K562 (cell line): ENCODE data around the gene CUL9. TPM values are rescaled to one million over a fixed set of nuclear protein-coding genes. Genes with fewer than 3 reads are reported as not detected.

Experiments
- ARID2 ChIP-seq: fragments of 450-650 bp; IDR thresholded peaks from 2 replicates; pipeline ENCODE4 v1.6.1; 2017; ENCODE audit warnings: antibody characterized with exemption, mild to moderate bottlenecking
- EGR1 ChIP-seq: fragments of 450-650 bp; conservative IDR thresholded peaks from 2 replicates; pipeline ENCODE4 v1.6.1; 2017; ENCODE audit warnings: mild to moderate bottlenecking
- ELF1 ChIP-seq: fragments of 200-800 bp; sonication (Bioruptor generic); IDR thresholded peaks from 2 replicates; pipeline ENCODE4 v1.6.1; 2016; ENCODE audit warnings: missing genetic modification characterization, missing compliant biosample characterization
- ETV6 ChIP-seq, 3 experiments: fragments of 150-350 bp in 1 of 3; sonication (generic) in 1 of 3; formaldehyde crosslinking in 1 of 3; IDR thresholded peaks; 2 replicates each; pipeline versions ENCODE4 v1.6.1 to v1.8.0; 2014 to 2022; ENCODE audit warnings: borderline replicate concordance in 2 of 3, low read depth in 2 of 3, antibody characterized with exemption in 1 of 3, low read length in 1 of 3, mild to moderate bottlenecking in 1 of 3, missing genetic modification reagents in 1 of 3
- GABPB2 ChIP-seq: fragments of 250-450 bp; sonication (Bioruptor Pico); conservative IDR thresholded peaks from 2 replicates; pipeline ENCODE4 v1.5.1; 2021; ENCODE audit warnings: mild to moderate bottlenecking
- MAZ ChIP-seq, 2 experiments: fragments of 450-650 bp in 1 of 2; sonication (generic) in 1 of 2; formaldehyde crosslinking; IDR thresholded peaks in 1 of 2; conservative IDR thresholded peaks in 1 of 2; 2 replicates each; pipeline versions ENCODE4 v1.4.0 to v1.5.0; 2020; ENCODE audit warnings: mild to moderate bottlenecking in 1 of 2, missing genetic modification reagents in 1 of 2
- NELFE ChIP-seq: IDR thresholded peaks from 2 replicates; pipeline ENCODE4 v1.6.1; 2011; ENCODE audit warnings: mild to moderate bottlenecking; ENCODE audit not compliant: insufficient read depth, insufficient read length
- NFYB ChIP-seq: IDR thresholded peaks from 2 replicates; pipeline ENCODE4 v1.6.1; 2011; ENCODE audit warnings: mild to moderate bottlenecking, moderate library complexity; ENCODE audit not compliant: insufficient read length; ENCODE audit errors: extremely low read depth
- POLR2G ChIP-seq: fragments of 200-400 bp; formaldehyde crosslinking; IDR thresholded peaks from 2 replicates; pipeline ENCODE4 v1.6.1; 2017; ENCODE audit warnings: low read depth, mild to moderate bottlenecking, antibody characterized with exemption, low read length, moderate library complexity
- RUNX1 ChIP-seq: sonication (generic); IDR thresholded peaks from 2 replicates; pipeline ENCODE4 v1.6.1; 2016; ENCODE audit warnings: antibody characterized with exemption, low read depth
- SETDB1 ChIP-seq: IDR thresholded peaks from one replicate; pipeline ENCODE4 v1.6.1; 2012; ENCODE audit warnings: low read length, control low read depth, inconsistent platforms
- XRCC3 ChIP-seq: fragments of 450-650 bp; IDR thresholded peaks from 2 replicates; pipeline ENCODE4 v1.6.1; 2017; ENCODE audit warnings: mild to moderate bottlenecking, moderate library complexity
- ZNF274 ChIP-seq: IDR thresholded peaks from 2 replicates; pipeline ENCODE4 v1.6.1; 2011; ENCODE audit warnings: low read depth, mild to moderate bottlenecking, low read length, moderate library complexity, borderline replicate concordance
- ZNF507 ChIP-seq: conservative IDR thresholded peaks from 2 replicates; pipeline ENCODE4 v1.6.1; 2017; ENCODE audit warnings: missing genetic modification characterization, missing compliant biosample characterization
- ZNF76 ChIP-seq: fragments of 250-450 bp; sonication (Bioruptor Pico); IDR thresholded peaks from 2 replicates; pipeline ENCODE4 v1.4.0; 2020; ENCODE audit warnings: mild to moderate bottlenecking, moderate library complexity, borderline replicate concordance
- polyA plus RNA-seq, 8 experiments: library from polyadenylated mRNA; depleted of rRNA in 4 of 8; stranded (reverse) in 5 of 8; unstranded in 3 of 8; fragments of >200 nt; fragmentation: Nextera tagmentation in 2 of 8; fragmentation: Illumina TruSeq in 1 of 8; extraction: Ambion mirVana in 2 of 8; extraction: Trizol in 1 of 8; gene quantifications; 2 replicates each; pipeline versions ENCODE4 v1.2.1 to v1.2.3, GENCODE V29; 2011 to 2014; ENCODE audit warnings: inconsistent platforms in 1 of 8, missing spikeins in 1 of 8
- total RNA-seq, 7 experiments: library from RNA; depleted of rRNA in 6 of 7; stranded (reverse); fragments of >200 nt in 6 of 7; fragmentation: Illumina TruSeq in 2 of 7; extraction: Trizol in 2 of 7; gene quantifications; 2 replicates each; pipeline versions ENCODE4 v1.2.1 to v1.2.3, GENCODE V29; 2011 to 2021; ENCODE audit warnings: low replicate concordance in 1 of 7
- TF ChIP-seq, protein P1 (sequence below): fragments of 250-450 bp; sonication (Bioruptor Pico); IDR thresholded peaks from 2 replicates; pipeline ENCODE4 v1.5.0; 2021
- TF ChIP-seq, protein P2 (sequence below), 2 experiments: fragments of 150-350 bp in 1 of 2; IDR thresholded peaks; 2 replicates each; pipeline ENCODE4 v1.6.1; 2012 to 2016; ENCODE audit warnings: low read depth in 2 of 2, low read length in 2 of 2, mild to moderate bottlenecking in 1 of 2, moderate library complexity in 1 of 2
- TF ChIP-seq, protein P3 (sequence below): fragments of 450-650 bp; IDR thresholded peaks from 2 replicates; pipeline ENCODE4 v1.7.1; 2018; ENCODE audit warnings: mild to moderate bottlenecking, low read depth; ENCODE audit not compliant: partially characterized antibody

CUL9 gene
- total and polyA plus RNA-seq, 9 of the 15 experiments (the other 6 are each of a cell fraction or from before 2014, with no cell fraction given), result 0.50 to 20.7 (median 6.6) TPM

DNA sequence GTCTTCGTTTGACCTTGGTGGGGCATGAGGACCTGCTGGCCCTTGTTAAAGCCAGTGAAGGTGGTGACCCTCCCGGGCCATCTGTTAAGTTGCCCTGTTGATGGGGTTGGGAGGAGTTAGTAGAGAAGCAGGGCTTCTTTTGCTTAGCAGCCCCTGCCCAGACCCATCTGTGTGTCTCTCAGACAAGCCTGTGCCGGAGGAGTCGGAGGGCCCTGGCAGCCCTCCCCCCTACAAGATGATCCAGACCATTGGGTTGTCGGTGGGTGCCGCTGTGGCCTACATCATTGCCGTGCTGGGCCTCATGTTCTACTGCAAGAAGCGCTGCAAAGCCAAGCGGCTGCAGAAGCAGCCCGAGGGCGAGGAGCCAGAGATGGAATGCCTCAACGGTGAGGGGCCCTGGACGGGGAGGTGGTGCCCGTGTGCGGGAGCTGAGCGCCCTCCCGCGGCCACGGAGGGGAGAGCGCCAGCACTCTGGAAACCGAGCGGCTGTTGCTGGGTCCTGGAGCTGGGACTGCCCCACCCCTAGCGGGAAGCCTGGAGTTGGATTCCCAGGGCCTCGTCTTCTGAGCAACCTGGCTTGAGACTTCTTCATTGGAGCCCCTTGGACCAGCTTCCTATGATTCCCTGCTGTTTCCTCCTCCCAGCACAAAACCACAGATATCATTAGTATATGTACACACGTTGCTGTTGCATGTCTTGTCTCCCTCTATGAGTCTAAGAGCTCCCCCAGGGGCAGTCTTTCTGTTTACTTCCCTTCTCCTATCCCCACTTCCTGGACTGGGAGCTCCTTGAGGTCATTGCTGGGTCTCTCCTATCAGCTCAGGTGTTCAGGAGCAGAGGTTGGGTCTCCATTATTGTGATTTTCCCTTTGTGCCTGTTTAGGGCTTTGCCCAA is 38.5 kb upstream of the CUL9 start (continued):
- TF ChIP-seq, protein P1, sequence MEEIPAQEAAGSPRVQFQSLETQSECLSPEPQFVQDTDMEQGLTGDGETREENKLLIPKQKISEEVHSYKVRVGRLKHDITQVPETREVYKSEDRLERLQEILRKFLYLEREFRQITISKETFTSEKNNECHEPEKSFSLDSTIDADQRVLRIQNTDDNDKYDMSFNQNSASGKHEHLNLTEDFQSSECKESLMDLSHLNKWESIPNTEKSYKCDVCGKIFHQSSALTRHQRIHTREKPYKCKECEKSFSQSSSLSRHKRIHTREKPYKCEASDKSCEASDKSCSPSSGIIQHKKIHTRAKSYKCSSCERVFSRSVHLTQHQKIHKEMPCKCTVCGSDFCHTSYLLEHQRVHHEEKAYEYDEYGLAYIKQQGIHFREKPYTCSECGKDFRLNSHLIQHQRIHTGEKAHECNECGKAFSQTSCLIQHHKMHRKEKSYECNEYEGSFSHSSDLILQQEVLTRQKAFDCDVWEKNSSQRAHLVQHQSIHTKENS (CRISPR knock-in tag), result no peak
- peak; percentile 98 for TF ChIP-seq ARID2
- TF ChIP-seq, protein P2, sequence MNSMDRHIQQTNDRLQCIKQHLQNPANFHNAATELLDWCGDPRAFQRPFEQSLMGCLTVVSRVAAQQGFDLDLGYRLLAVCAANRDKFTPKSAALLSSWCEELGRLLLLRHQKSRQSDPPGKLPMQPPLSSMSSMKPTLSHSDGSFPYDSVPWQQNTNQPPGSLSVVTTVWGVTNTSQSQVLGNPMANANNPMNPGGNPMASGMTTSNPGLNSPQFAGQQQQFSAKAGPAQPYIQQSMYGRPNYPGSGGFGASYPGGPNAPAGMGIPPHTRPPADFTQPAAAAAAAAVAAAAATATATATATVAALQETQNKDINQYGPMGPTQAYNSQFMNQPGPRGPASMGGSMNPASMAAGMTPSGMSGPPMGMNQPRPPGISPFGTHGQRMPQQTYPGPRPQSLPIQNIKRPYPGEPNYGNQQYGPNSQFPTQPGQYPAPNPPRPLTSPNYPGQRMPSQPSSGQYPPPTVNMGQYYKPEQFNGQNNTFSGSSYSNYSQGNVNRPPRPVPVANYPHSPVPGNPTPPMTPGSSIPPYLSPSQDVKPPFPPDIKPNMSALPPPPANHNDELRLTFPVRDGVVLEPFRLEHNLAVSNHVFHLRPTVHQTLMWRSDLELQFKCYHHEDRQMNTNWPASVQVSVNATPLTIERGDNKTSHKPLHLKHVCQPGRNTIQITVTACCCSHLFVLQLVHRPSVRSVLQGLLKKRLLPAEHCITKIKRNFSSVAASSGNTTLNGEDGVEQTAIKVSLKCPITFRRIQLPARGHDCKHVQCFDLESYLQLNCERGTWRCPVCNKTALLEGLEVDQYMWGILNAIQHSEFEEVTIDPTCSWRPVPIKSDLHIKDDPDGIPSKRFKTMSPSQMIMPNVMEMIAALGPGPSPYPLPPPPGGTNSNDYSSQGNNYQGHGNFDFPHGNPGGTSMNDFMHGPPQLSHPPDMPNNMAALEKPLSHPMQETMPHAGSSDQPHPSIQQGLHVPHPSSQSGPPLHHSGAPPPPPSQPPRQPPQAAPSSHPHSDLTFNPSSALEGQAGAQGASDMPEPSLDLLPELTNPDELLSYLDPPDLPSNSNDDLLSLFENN (IDR thresholded peaks at IDR 0.05; ENCODE audit: low read depth in 2 of 2, low read length in 2 of 2), result no peak
- TF ChIP-seq ZNF507, result no peak
- peak; percentile 82 for TF ChIP-seq ELF1
- TF ChIP-seq EGR1, result no peak
- TF ChIP-seq NFYB, result no peak
- TF ChIP-seq NELFE, result no peak
- TF ChIP-seq POLR2G, result peak; percentile 56
- no peak for TF ChIP-seq RUNX1
- TF ChIP-seq, protein P3, sequence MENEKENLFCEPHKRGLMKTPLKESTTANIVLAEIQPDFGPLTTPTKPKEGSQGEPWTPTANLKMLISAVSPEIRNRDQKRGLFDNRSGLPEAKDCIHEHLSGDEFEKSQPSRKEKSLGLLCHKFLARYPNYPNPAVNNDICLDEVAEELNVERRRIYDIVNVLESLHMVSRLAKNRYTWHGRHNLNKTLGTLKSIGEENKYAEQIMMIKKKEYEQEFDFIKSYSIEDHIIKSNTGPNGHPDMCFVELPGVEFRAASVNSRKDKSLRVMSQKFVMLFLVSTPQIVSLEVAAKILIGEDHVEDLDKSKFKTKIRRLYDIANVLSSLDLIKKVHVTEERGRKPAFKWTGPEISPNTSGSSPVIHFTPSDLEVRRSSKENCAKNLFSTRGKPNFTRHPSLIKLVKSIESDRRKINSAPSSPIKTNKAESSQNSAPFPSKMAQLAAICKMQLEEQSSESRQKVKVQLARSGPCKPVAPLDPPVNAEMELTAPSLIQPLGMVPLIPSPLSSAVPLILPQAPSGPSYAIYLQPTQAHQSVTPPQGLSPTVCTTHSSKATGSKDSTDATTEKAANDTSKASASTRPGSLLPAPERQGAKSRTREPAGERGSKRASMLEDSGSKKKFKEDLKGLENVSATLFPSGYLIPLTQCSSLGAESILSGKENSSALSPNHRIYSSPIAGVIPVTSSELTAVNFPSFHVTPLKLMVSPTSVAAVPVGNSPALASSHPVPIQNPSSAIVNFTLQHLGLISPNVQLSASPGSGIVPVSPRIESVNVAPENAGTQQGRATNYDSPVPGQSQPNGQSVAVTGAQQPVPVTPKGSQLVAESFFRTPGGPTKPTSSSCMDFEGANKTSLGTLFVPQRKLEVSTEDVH, result peak; percentile 18
- TF ChIP-seq ZNF76 (CRISPR knock-in tag), result no peak
- TF ChIP-seq ZNF274, result no peak
- peak; percentile 70 to 97 for TF ChIP-seq MAZ (CRISPR knock-in tag; conservative IDR thresholded peaks at IDR 0.05 in 1 of 2, IDR thresholded peaks at IDR 0.05 in 1 of 2)
- no peak for TF ChIP-seq SETDB1
- no peak for TF ChIP-seq GABPB2 (CRISPR knock-in tag)
- TF ChIP-seq ETV6 (IDR thresholded peaks at IDR 0.05; ENCODE audit: borderline replicate concordance in 1 of 2, low read depth in 2 of 2, low read length in 1 of 2), result no peak
- TF ChIP-seq ETV6 (CRISPR knock-in tag; IDR thresholded peaks at IDR 0.05; ENCODE audit: borderline replicate concordance), result no peak
- TF ChIP-seq XRCC3, result no peak
